ENCODE measurements around the gene TMEM60. TPM values are rescaled to one million over a fixed set of nuclear protein-coding genes. Genes with fewer than 3 reads are reported as not detected.

Gene TMEM60
- total and polyA plus RNA-seq, 10 of the 15 experiments (the other 5 are each of a cell fraction or from before 2014, with no cell fraction given): 13.2 to 94.2 (median 30.2) TPM

- ATAC-seq: no peak
- Histone ChIP-seq H3K79me2 (ENCODE audit: control insufficient read depth, insufficient read depth, low read length) (no peaks in the 10 kb centered on the region), H3K27me3 (replicated peaks in 1 of 2; ENCODE audit: control insufficient read depth in 2 of 2, insufficient read depth in 2 of 2, low read length in 1 of 2) (no peaks in the 10 kb centered on the region), H4K20me1 (ENCODE audit: control insufficient read depth, insufficient read depth) (no peaks in the 10 kb centered on the region), H3K4me3 (no peak overlapping the region), H3K9ac (ENCODE audit: control insufficient read depth, insufficient read depth, low read length) (no peak overlapping the region), H2AFZ (ENCODE audit: control insufficient read depth, low read depth, low read length) (no peak overlapping the region), H3K4me2 (ENCODE audit: control insufficient read depth, insufficient read depth) (no peak overlapping the region), H3K9me3 (replicated peaks; ENCODE audit: control insufficient read depth, insufficient read depth, low read length) (no peaks in the 10 kb centered on the region), H3K27ac (ENCODE audit: control insufficient read depth, insufficient read depth) (no peak overlapping the region), H3K36me3 (ENCODE audit: control insufficient read depth in 2 of 2, insufficient read depth in 2 of 2, low read length in 1 of 2) (peaks cover 0 to 17% of the 10 kb centered on the region in 2 experiments; a peak in 2 of 4 replicates), H3K4me1 (ENCODE audit: control insufficient read depth, insufficient read depth, low read length) (no peaks in the 10 kb centered on the region)
- intact Hi-C loops (cut with micrococcal nuclease; ENCODE audit: unreplicated experiment) (no loop called here), in situ Hi-C loops (cut with MboI) (no loop called here)
- no TSS peak for BruUV-seq (replicated peaks)
- DNase-seq (ENCODE audit: low read depth, low spot score): no peak
- TF ChIP-seq MLLT1 (IDR thresholded peaks at IDR 0.05) (no peak), IRF3 (IDR thresholded peaks at IDR 0.05) (no peak), SMAD5 (IDR thresholded peaks at IDR 0.05; ENCODE audit: low read depth) (no peak)
- TF ChIP-seq, protein P1, sequence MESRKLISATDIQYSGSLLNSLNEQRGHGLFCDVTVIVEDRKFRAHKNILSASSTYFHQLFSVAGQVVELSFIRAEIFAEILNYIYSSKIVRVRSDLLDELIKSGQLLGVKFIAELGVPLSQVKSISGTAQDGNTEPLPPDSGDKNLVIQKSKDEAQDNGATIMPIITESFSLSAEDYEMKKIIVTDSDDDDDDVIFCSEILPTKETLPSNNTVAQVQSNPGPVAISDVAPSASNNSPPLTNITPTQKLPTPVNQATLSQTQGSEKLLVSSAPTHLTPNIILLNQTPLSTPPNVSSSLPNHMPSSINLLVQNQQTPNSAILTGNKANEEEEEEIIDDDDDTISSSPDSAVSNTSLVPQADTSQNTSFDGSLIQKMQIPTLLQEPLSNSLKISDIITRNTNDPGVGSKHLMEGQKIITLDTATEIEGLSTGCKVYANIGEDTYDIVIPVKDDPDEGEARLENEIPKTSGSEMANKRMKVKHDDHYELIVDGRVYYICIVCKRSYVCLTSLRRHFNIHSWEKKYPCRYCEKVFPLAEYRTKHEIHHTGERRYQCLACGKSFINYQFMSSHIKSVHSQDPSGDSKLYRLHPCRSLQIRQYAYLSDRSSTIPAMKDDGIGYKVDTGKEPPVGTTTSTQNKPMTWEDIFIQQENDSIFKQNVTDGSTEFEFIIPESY (IDR thresholded peaks at IDR 0.05): no peak
- ChIA-PET SMC1A (ENCODE audit: uncharacterized antibody, unreplicated experiment) (interaction anchor here (1.0 kb wide), 1 partner anchor 13 kb away, joined by 4 read pairs; no protein-coding TSS in a partner anchor), RAD21 (ENCODE audit: unreplicated experiment) (no interaction called here), CTCF (no interaction called here), POLR2A (no interaction called here)
- FAIRE-seq: peak; percentile 49
Measured at GRCh38 chr7:77771901-77772300, 26.3 kb downstream of the TMEM60 start.
